Osteoblast (primary cell): Measurements from ENCODE around the gene KRT33A. TPM values are rescaled to one million over a fixed set of nuclear protein-coding genes. Genes with fewer than 3 reads are reported as not detected.
"Not testable (repeated sequence)": the region's sequence is repeated elsewhere in the genome, so short reads cannot be mapped to it uniquely, and the experiment has no call there.

Experiments used
- DNase-seq: peaks from one replicate; pipeline ENCODE4 v3.0.0; 2011; ENCODE audit warnings: low spot score, mixed read lengths; ENCODE audit not compliant: insufficient read length; ENCODE audit errors: missing footprints
- H2AFZ ChIP-seq: 2 replicates; pipeline ENCODE4 v1.6.0; 2011; ENCODE audit warnings: mild to moderate bottlenecking, low read length
- H3K27ac ChIP-seq: 2 replicates; pipeline ENCODE4 v1.5.1; 2011; ENCODE audit warnings: mild to moderate bottlenecking, low read depth, low read length, moderate library complexity
- H3K27me3 ChIP-seq: 2 replicates; pipeline ENCODE4 v1.6.0; 2012; ENCODE audit warnings: mild to moderate bottlenecking, control low read depth, inconsistent platforms, low read length, moderate library complexity; ENCODE audit not compliant: insufficient read depth
- H3K36me3 ChIP-seq: 2 replicates; pipeline ENCODE4 v1.5.1; 2011; ENCODE audit warnings: mild to moderate bottlenecking, low read length, control low read depth, moderate library complexity; ENCODE audit not compliant: insufficient read depth
- H3K4me1 ChIP-seq: 2 replicates; pipeline ENCODE4 v1.5.1; 2011; ENCODE audit warnings: mild to moderate bottlenecking, low read length, control low read depth, moderate library complexity; ENCODE audit not compliant: insufficient read depth
- H3K4me2 ChIP-seq: 2 replicates; pipeline ENCODE4 v1.6.0; 2011; ENCODE audit warnings: mild to moderate bottlenecking, low read length; ENCODE audit not compliant: insufficient read depth
- H3K4me3 ChIP-seq: fragments of 200-600 bp; sonication (generic); 3 replicates; pipeline ENCODE4 v1.5.1; 2012; ENCODE audit warnings: mild to moderate bottlenecking, low read length, inconsistent platforms; ENCODE audit not compliant: insufficient read depth
- H3K79me2 ChIP-seq: 2 replicates; pipeline ENCODE4 v1.6.0; 2012; ENCODE audit warnings: mild to moderate bottlenecking, low read length, control low read depth, inconsistent platforms; ENCODE audit not compliant: insufficient read depth
- H3K9me3 ChIP-seq: 2 replicates; pipeline ENCODE4 v1.5.1; 2011; ENCODE audit warnings: low read depth, low read length, control low read depth
- H4K20me1 ChIP-seq: 2 replicates; pipeline ENCODE4 v1.6.0; 2012; ENCODE audit warnings: mild to moderate bottlenecking, low read length, control low read depth; ENCODE audit not compliant: insufficient read depth
- total RNA-seq: library from RNA; depleted of rRNA; stranded (reverse); fragments of >200 nt; gene quantifications from 2 replicates; pipeline ENCODE4 v1.2.3, GENCODE V29; 2012
- TF ChIP-seq, protein P1 (sequence below): IDR thresholded peaks from 2 replicates; pipeline ENCODE4 v1.5.1; 2011; ENCODE audit warnings: mild to moderate bottlenecking, low read depth, low read length, moderate library complexity; ENCODE audit errors: extremely low read depth

KRT33A gene
- total RNA-seq, 1 donor: not detected

DNA sequence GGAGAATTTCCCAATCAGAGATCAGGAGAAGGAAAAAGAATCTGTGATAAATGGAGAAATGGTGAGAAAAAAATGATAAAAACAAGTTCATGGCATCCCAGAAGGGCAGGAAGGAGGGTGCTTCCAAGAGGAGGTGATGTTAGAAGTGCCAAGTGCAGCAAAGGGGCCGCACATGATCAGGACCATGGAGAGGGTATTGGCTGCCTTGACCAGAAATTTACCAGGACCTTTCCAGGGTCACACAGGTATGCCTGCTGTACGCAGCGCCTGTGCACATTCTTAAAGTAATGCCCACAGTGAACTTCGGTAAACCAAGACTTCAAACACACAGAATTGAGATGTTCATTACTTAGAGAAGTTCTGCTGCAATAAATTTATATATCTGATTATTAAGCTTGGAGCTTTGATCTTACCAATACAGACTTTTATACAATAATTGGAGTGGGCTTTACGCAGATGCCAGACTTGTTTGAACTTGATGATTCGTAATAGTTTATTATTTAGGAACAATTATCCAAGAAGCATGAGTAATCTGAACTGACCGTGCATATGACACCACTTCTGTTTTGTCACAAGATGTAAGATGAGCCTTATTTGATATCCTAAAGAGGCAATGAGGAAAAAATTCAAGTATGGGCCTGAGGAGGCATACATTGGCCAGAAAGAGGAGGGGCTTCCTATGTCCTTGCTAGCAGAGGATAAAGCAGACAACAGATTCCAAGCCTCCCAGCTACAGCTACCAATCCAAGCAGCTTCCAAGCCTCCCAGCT lies 2.2 kb upstream of the KRT33A start:
- Histone ChIP-seq H3K4me1 (no peaks in the 10 kb centered on the region), H3K27ac (no peak overlapping the region), H3K27me3 (no peaks in the 10 kb centered on the region), H3K4me3 (no peak overlapping the region), H3K9me3 (no peaks in the 10 kb centered on the region), H3K79me2 (no peaks in the 10 kb centered on the region), H2AFZ (no peak overlapping the region), H3K4me2 (no peak overlapping the region), H3K36me3 (no peaks in the 10 kb centered on the region), H4K20me1 (no peaks in the 10 kb centered on the region)
- no peak for DNase-seq
- TF ChIP-seq, protein P1, sequence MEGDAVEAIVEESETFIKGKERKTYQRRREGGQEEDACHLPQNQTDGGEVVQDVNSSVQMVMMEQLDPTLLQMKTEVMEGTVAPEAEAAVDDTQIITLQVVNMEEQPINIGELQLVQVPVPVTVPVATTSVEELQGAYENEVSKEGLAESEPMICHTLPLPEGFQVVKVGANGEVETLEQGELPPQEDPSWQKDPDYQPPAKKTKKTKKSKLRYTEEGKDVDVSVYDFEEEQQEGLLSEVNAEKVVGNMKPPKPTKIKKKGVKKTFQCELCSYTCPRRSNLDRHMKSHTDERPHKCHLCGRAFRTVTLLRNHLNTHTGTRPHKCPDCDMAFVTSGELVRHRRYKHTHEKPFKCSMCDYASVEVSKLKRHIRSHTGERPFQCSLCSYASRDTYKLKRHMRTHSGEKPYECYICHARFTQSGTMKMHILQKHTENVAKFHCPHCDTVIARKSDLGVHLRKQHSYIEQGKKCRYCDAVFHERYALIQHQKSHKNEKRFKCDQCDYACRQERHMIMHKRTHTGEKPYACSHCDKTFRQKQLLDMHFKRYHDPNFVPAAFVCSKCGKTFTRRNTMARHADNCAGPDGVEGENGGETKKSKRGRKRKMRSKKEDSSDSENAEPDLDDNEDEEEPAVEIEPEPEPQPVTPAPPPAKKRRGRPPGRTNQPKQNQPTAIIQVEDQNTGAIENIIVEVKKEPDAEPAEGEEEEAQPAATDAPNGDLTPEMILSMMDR: no peak

DNA sequence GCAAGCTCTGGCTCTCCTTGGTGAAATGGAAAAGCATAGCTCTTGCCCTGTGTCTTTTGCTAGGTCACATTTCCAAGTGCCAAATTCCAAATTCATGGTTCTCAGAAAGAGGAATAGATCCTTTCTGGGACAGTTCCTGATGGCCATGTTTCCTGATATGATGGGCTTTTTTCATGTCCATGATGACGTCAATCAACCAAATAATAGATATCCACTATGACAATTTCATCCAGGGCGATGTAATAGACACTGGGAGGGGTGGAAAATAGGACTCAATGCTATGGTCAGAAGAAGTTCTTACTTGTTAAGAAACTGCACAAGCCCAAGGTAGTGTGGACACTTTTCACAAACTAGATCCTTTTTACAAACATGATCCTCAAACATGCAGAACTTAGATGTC lies 549 bp upstream of the KRT33A start:
- H2AFZ ChIP-seq: no peak overlapping the region
- no peak for DNase-seq
- no peaks in the 10 kb centered on the region for H3K79me2 ChIP-seq
- H3K4me1 ChIP-seq: no peaks in the 10 kb centered on the region
- H3K9me3 ChIP-seq: no peaks in the 10 kb centered on the region
- no peak overlapping the region for H3K4me2 ChIP-seq
- no peaks in the 10 kb centered on the region for H4K20me1 ChIP-seq
- no peaks in the 10 kb centered on the region for H3K27me3 ChIP-seq
- H3K36me3 ChIP-seq: no peaks in the 10 kb centered on the region
- no peak overlapping the region for H3K27ac ChIP-seq
- TF ChIP-seq, protein P1: no peak
- H3K4me3 ChIP-seq: no peak overlapping the region

DNA sequence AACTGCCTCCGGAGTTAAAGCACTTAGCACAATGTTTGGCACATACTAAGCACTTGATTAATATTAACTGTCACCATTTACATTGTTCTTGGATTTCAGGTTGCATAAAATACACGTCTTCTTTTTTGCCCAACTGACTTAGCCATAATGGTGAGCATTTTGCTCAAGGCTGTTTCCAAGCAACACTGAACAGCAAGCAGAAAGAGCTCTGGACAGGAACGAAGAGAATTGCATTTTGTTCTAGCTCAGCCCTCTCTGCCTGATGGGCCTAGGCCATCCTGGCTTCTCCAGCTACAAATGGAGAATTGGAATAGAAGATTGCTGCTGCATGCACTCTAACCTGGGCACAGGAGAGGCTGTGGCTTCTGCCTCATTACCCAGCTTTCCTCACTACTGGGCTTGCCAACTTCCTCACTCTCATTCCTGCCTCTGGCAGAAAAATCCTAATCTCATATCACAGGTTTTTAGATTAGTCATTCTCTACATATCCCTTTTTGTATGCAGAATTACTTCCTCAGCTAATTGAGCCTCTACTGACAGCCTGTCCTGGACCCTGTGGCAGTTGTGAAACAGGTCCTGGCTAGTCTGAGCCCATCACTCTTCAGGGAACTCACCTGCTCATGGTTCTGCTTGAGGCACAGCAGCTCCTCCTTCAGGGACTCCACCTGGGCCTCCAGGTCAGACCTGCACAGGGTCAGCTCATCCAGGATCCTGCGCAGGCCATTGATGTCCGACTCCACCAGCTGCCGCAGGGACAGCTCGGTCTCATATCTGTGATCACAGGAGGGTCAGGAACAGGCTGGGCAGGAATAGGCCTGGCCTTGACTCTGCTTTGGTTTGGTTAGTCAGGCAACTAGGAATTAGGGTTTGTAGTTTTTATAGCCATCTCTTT lies 2.5 kb downstream of the KRT33A start:
- TF ChIP-seq, protein P1: no peak

DNA sequence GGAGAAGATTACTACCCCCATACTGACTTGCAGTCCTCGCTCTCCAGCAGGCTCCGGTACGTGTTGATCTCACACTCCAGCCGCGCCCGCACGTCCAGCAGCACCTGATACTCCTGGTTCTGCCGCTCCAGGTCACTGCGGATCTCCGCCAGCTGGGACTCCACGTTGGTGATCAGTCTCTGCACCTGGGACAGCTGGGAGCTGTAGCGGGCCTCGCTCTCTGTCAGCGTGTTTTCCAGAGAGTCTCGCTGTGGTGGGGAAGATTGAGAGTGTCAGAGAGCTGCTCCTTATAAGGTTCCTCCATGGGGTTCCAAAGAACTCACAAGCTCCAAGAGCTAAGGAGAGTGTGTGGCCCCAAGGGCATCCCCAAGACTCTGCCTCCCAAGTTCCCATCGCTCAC lies 4.2 kb downstream of the KRT33A start:
- not testable (repeated sequence) for H3K27me3 ChIP-seq, H3K4me1 ChIP-seq, H3K9me3 ChIP-seq, H3K4me3 ChIP-seq, H2AFZ ChIP-seq, H3K79me2 ChIP-seq, H3K36me3 ChIP-seq, H3K27ac ChIP-seq, H3K4me2 ChIP-seq, H4K20me1 ChIP-seq, DNase-seq

More for the DNA sequence above, 2.5 kb downstream of the KRT33A start:
- no peak overlapping the region for H2AFZ ChIP-seq
- no peak overlapping the region for H3K27ac ChIP-seq
- H4K20me1 ChIP-seq: no peaks in the 10 kb centered on the region
- no peak overlapping the region for H3K4me2 ChIP-seq
- no peaks in the 10 kb centered on the region for H3K9me3 ChIP-seq
- H3K4me3 ChIP-seq: no peak overlapping the region
- no peaks in the 10 kb centered on the region for H3K79me2 ChIP-seq
- no peaks in the 10 kb centered on the region for H3K4me1 ChIP-seq
- DNase-seq: no peak
- H3K27me3 ChIP-seq: no peaks in the 10 kb centered on the region
- no peaks in the 10 kb centered on the region for H3K36me3 ChIP-seq
